ENCODE data around the gene RETREG1.

- TF ChIP-seq CTCF (IDR thresholded peaks at IDR 0.05) (no peak), EZH2phosphoT487 (IDR thresholded peaks at IDR 0.05) (no peak), EZH2 (IDR thresholded peaks at IDR 0.05) (no peak)
These were observed 36.4 kb downstream of the RETREG1 start for GRCh38 chr5:16580382-16580781.

Data from neural progenitor cell (in vitro differentiated cells).